Glomerular visceral epithelial cell (primary cell): ENCODE data around the gene EGLN2.
A peak's percentile ranks its signal among the peaks of the same experiment; 100 is the strongest.
"Not testable (repeated sequence)": the region's sequence is repeated elsewhere in the genome, so short reads cannot be mapped to it uniquely, and the experiment has no call there.

Experiments
- DNase-seq: peaks from one replicate; pipeline ENCODE4 v3.0.0-alpha.2; 2016; ENCODE audit errors: extremely low spot score

EGLN2 gene

GRCh38 chr19:40802300-40803169 is 3.5 kb downstream of the EGLN2 start:
- DNase-seq: no peak

- DNase-seq: no peak
Measured at GRCh38 chr19:40803170-40803856, 4.3 kb downstream of the EGLN2 start.

- DNase-seq: no peak
Measured at GRCh38 chr19:40803857-40804782, 5.1 kb downstream of the EGLN2 start.

GRCh38 chr19:40804783-40805242 is 5.8 kb downstream of the EGLN2 start:
- DNase-seq: no peak

- DNase-seq: no peak
Measured at GRCh38 chr19:40805258-40805868, 6.4 kb downstream of the EGLN2 start.

- peak; percentile 82 for DNase-seq
Measured at GRCh38 chr19:40806423-40807146, 7.6 kb downstream of the EGLN2 start.

GRCh38 chr19:40807147-40808020 is 8.4 kb downstream of the EGLN2 start:
- DNase-seq: peak; percentile 37

GRCh38 chr19:40808021-40808325 is 9.0 kb downstream of the EGLN2 start:
- no peak for DNase-seq

GRCh38 chr19:40808497-40808896 is 9.5 kb downstream of the EGLN2 start:
- no peak for DNase-seq

- DNase-seq: no peak
Measured at GRCh38 chr19:40809358-40810086, 10.5 kb downstream of the EGLN2 start.

GRCh38 chr19:40810160-40810559 is 11.2 kb downstream of the EGLN2 start:
- DNase-seq: no peak

- peak; percentile 75 for DNase-seq
Measured at GRCh38 chr19:40810649-40811408, 11.8 kb downstream of the EGLN2 start.

- DNase-seq: no peak
Measured at GRCh38 chr19:40811478-40812341, 12.7 kb downstream of the EGLN2 start.

GRCh38 chr19:40812571-40812970 is 13.6 kb downstream of the EGLN2 start:
- DNase-seq: not testable (repeated sequence)

- DNase-seq: no peak
Measured at GRCh38 chr19:40813182-40813581, 14.2 kb downstream of the EGLN2 start.

GRCh38 chr19:40815223-40815622 is 16.2 kb downstream of the EGLN2 start:
- DNase-seq: no peak
